ENCODE data around the gene ANKRD1. TPM values are rescaled to one million over a fixed set of nuclear protein-coding genes. Genes with fewer than 3 reads are reported as not detected.

The ANKRD1 gene
- total RNA-seq, 8 experiments from 2014 or later = 0.11 to 27.7 (median 0.24) TPM; not detected in 3

GRCh38 chr10:90929179-90929578 lies 8.3 kb upstream of the ANKRD1 start:
- Histone ChIP-seq H3K27ac (no peak overlapping the region), H3K4me1 (replicated peaks in 1 of 2) (no peaks in the 10 kb centered on the region), H3K4me3 (no peak overlapping the region)
- 10 to 82% (median 54%) methylated on average over 1 to 5 of the region's 5 CpGs; no CpG with 5 or more reads in 3 of the 10 experiments for whole genome bisulfite sequencing, 10 experiments
- no peak for ATAC-seq (replicated peaks in 6 of 8)
- in situ Hi-C loops (cut with MboI; ENCODE audit: low pct_unique_long_range_greater_than_20kb in 2 of 9, low sequenced_read_pairs in 9 of 9, unreplicated experiment in 9 of 9) = no loop called here

DNA sequence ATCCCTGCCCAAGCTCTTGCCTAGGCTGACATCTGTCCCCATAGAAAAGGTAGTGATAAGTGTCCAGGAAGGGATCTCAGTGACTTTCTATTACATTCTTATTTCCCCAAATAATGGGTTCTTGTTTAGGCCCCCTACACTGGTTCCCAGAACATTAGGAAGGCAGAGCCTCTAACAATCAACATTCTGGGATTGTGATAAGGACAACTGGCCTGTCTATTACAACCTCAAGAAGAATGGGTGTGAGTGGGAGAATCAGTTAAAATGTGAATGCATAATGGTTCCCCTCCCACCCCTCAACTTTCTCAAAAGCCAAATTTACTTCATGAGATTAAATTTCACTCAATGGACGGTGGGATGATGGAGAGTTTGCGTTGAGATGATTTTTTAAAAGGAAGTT lies 6.4 kb upstream of the ANKRD1 start:
- no peak for ATAC-seq (replicated peaks in 6 of 8)
- in situ Hi-C loops (cut with MboI; ENCODE audit: low pct_unique_long_range_greater_than_20kb in 2 of 9, low sequenced_read_pairs in 9 of 9, unreplicated experiment in 9 of 9) = no loop called here
- Histone ChIP-seq H3K4me1 (replicated peaks in 1 of 2) (no peaks in the 10 kb centered on the region), H3K4me3 (no peak overlapping the region), H3K27ac (no peak overlapping the region)
- 53 to 83% (median 80%) methylated on average over 1 to 2 of the region's 2 CpGs; no CpG with 5 or more reads in 3 of the 10 experiments for WGBS, 10 experiments

DNA sequence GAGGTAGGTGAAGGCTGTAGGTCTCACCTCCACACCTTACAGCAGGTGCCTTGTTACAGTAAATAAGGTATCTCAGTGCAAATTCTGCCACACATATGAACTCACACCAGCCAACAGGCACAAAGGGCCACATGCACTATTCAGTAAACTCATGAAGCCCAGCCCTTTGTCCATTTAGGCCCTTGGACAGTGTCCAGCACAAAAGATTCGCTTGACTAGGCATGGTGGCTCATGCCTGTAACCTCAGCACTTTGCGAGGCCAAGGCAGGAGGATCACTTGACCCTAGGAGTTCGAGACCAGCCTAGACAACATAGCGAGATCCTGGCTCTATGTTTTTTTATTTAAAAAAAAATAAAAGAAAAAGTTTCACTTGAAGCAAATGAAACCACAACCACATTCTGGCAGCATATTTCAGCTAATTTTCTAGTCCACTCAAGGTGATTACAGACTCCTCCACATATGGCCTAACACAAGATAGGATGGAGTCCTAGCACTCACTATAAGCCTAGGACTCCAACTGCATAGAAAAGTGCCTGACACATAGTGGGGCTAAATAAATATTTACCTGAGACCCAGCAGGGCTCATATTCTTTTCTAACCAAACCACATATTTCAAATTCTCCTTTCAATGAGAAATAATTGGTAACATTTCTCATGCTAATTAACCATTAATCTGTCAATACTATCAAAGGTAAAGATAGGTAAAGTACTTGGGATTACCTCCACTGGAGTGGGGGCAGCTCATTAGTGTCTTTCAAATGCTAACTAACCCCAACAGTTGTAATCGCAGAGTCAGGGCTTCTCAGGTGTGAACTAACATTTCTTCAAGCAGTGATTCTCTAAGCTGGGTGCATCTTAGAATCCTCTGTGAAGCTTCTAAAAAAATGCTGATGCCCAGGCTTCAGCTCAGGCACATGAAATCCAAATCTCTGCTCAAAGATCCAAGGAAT lies 4.5 kb upstream of the ANKRD1 start:
- H3K4me3 ChIP-seq = no peak overlapping the region
- ATAC-seq (replicated peaks in 6 of 8) = no peak
- in situ Hi-C loops (cut with MboI; ENCODE audit: low pct_unique_long_range_greater_than_20kb in 2 of 9, low sequenced_read_pairs in 9 of 9, unreplicated experiment in 9 of 9) = no loop called here
- H3K27ac ChIP-seq = no peak overlapping the region
- no peaks in the 10 kb centered on the region for H3K4me1 ChIP-seq (replicated peaks in 1 of 2)
- 40 to 90% (median 71%) methylated on average over 1 to 5 of the region's 5 CpGs; no CpG with 5 or more reads in 2 of the 10 experiments for WGBS, 10 experiments

DNA sequence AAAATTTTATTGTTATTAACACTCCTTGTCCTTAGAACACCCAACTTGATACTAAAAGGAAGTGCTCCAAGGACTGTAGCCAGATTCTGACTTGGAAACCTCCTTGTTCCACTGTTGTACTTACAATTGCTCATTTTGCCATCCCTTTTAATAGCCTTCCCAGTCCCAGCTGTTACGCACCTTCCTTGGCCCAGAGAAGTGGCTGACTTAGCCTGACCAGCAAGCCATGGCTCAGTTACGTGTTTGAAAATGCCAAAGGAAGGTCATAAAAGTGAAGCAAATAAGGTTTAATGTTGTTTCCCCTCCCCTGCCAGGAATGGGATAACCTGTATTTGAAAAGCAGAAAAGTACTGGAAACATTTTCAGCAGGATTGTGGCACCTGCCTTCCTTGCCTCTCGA lies 3.7 kb upstream of the ANKRD1 start:
- ATAC-seq (replicated peaks in 6 of 8) = no peak
- Histone ChIP-seq H3K27ac (no peak overlapping the region), H3K4me1 (replicated peaks in 1 of 2) (no peaks in the 10 kb centered on the region), H3K4me3 (no peak overlapping the region)
- in situ Hi-C loops (cut with MboI; ENCODE audit: low pct_unique_long_range_greater_than_20kb in 2 of 9, low sequenced_read_pairs in 9 of 9, unreplicated experiment in 9 of 9) = loop anchor here in 7 of 9 experiments (25.0 kb wide), 2 partner anchors 313 to 338 kb away; no protein-coding TSS in a partner anchor
- 58 to 100% (median 89%) methylated on average over 1 to 3 of the region's 3 CpGs; no CpG with 5 or more reads in 3 of the 10 experiments for WGBS, 10 experiments

DNA sequence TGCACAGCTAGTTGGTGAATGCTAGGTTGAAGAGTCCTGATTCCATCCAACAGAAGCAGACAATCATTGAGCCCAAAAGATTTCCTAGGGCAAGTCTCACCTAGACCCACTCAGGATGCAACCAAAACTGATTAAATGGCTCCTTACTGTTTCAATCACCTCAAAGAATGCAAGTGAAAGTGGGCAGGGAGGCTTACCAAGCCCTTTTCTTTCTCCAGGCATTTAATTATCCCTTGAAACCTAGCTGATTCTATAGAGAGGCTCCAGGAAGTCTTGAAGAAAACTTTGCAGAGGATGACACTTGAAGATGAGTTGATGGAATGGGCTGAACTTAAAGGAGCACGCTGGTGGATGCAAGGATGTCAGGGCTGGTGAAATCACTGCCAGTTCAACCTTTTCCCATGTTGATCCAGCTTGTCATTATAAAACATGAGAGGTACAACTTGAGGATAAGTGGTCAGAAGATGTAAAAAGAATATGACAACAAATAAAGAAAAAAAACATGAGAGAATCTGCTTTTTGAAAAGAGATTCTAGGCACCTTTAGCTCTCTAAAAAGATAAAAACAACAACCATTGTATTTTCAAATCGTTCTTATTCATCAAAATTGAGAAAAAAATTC lies 2.3 kb upstream of the ANKRD1 start:
- WGBS, 10 experiments = 0 to 69% (median 37%) methylated on average over 1 to 2 of the region's 2 CpGs; no CpG with 5 or more reads in 2 of the 10 experiments
- Histone ChIP-seq H3K4me3 (no peak overlapping the region), H3K27ac (no peak overlapping the region), H3K4me1 (replicated peaks in 1 of 2) (no peaks in the 10 kb centered on the region)
- in situ Hi-C loops (cut with MboI; ENCODE audit: low pct_unique_long_range_greater_than_20kb in 2 of 9, low sequenced_read_pairs in 9 of 9, unreplicated experiment in 9 of 9) = loop anchor here in 7 of 9 experiments (25.0 kb wide), 2 partner anchors 314 to 339 kb away; no protein-coding TSS in a partner anchor
- ATAC-seq (replicated peaks in 6 of 8) = no peak

DNA sequence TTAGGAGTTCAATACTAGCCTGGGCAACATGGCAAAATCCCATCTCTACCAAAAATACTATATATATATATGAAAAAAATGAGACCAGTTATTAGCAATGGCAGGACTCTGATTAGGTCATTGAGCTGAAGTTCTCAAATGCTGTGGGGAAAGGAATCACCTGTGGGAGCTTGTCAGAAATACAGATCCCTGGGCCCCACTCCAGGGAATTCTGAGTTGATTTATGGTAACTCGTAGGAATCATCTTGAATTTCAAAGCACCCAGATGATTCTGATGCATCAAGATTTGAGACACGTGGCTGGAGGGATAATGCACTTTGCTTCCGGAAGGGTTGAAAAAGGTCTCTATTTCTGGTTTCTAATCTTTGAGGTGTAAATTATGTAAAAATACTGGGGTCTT lies 1.0 kb upstream of the ANKRD1 start:
- 25 to 92% (median 47%) methylated on average over 2 to 3 of the region's 3 CpGs; no CpG with 5 or more reads in 3 of the 10 experiments for WGBS, 10 experiments
- no peak overlapping the region for H3K4me3 ChIP-seq
- no peak for ATAC-seq (replicated peaks in 6 of 8)
- in situ Hi-C loops (cut with MboI; ENCODE audit: low pct_unique_long_range_greater_than_20kb in 2 of 9, low sequenced_read_pairs in 9 of 9, unreplicated experiment in 9 of 9) = loop anchor here in 7 of 9 experiments (25.0 kb wide), 2 partner anchors 315 to 340 kb away; no protein-coding TSS in a partner anchor
- no peak overlapping the region for H3K27ac ChIP-seq
- no peaks in the 10 kb centered on the region for H3K4me1 ChIP-seq (replicated peaks in 1 of 2)

GRCh38 chr10:90919683-90920574 lies 958 bp downstream of the ANKRD1 start:
- WGBS, 10 experiments = 44 to 91% (median 79%) methylated on average over 2 to 8 of the region's 8 CpGs
- Histone ChIP-seq H3K4me1 (replicated peaks in 1 of 2) (no peaks in the 10 kb centered on the region), H3K27ac (no peak overlapping the region), H3K4me3 (no peak overlapping the region)
- in situ Hi-C loops (cut with MboI; ENCODE audit: low pct_unique_long_range_greater_than_20kb in 2 of 9, low sequenced_read_pairs in 9 of 9, unreplicated experiment in 9 of 9) = loop anchor here in 7 of 9 experiments (25.0 kb wide), 2 partner anchors 317 to 342 kb away; no protein-coding TSS in a partner anchor
- no peak for ATAC-seq (replicated peaks in 6 of 8)

GRCh38 chr10:90917968-90918318 lies 2.9 kb downstream of the ANKRD1 start:
- no peak overlapping the region for H3K27ac ChIP-seq
- in situ Hi-C loops (cut with MboI; ENCODE audit: low pct_unique_long_range_greater_than_20kb in 2 of 9, low sequenced_read_pairs in 9 of 9, unreplicated experiment in 9 of 9) = loop anchor here in 7 of 9 experiments (25.0 kb wide), 2 partner anchors 319 to 344 kb away; no protein-coding TSS in a partner anchor
- no peak for ATAC-seq (replicated peaks in 6 of 8)
- H3K4me3 ChIP-seq = no peak overlapping the region
- WGBS, 10 experiments = 43 to 100% (median 72%) methylated on average over 1 to 3 of the region's 3 CpGs; no CpG with 5 or more reads in 2 of the 10 experiments
- no peaks in the 10 kb centered on the region for H3K4me1 ChIP-seq (replicated peaks in 1 of 2)

DNA sequence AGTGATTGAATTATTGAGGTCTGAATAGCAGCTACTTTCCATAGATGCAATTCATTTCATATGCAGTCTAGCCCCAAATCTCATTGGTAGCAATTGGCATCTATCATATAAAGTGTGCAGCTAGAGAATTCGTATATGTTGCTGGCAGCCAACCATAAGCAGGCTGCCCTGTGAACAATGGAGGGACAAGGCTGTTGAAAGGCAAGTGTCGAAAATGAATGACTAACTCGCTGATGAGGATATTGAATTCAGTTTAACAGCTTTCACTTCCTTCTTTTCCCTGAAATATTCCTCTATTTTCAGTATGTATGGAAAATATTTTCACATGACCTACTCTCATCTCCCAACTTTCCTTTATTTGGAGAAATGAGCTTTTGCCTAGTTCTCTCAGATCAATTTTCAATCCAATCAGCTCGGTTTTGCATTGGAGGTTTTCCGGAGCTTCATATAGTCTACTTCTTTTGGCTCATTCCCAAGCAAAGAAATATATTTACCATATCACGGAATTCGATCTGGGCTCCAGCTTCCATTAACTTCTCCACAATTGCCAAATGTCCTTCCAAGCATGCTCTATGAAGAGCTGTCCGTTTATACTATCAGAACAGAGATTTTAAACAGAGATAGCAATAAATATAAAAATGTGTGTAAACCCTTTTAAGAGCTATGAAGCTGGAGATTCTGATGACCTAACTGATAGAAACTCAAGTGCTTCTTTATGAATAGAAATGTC lies 3.5 kb downstream of the ANKRD1 start:
- ATAC-seq (replicated peaks in 6 of 8) = no peak
- Histone ChIP-seq H3K4me1 (replicated peaks in 1 of 2) (no peaks in the 10 kb centered on the region), H3K4me3 (no peak overlapping the region), H3K27ac (no peak overlapping the region)
- in situ Hi-C loops (cut with MboI; ENCODE audit: low pct_unique_long_range_greater_than_20kb in 2 of 9, low sequenced_read_pairs in 9 of 9, unreplicated experiment in 9 of 9) = loop anchor here in 7 of 9 experiments (25.0 kb wide), 2 partner anchors 320 to 345 kb away; no protein-coding TSS in a partner anchor
- WGBS, 10 experiments = 55 to 89% (median 78%) methylated on average over 4 to 8 of the region's 8 CpGs

- Histone ChIP-seq H3K27ac (no peak overlapping the region), H3K4me3 (no peak overlapping the region), H3K4me1 (replicated peaks in 1 of 2) (peaks cover 0 to 2% of the 10 kb centered on the region in 2 donors)
- ATAC-seq (replicated peaks in 6 of 8) = no peak
- in situ Hi-C loops (cut with MboI; ENCODE audit: low pct_unique_long_range_greater_than_20kb in 2 of 9, low sequenced_read_pairs in 9 of 9, unreplicated experiment in 9 of 9) = loop anchor here in 7 of 9 experiments (25.0 kb wide), 2 partner anchors 321 to 346 kb away; no protein-coding TSS in a partner anchor
- WGBS, 10 experiments = 21 to 98% (median 88%) methylated on average over 4 to 6 of the region's 6 CpGs
Measured at GRCh38 chr10:90916392-90917237, 4.3 kb downstream of the ANKRD1 start.

DNA sequence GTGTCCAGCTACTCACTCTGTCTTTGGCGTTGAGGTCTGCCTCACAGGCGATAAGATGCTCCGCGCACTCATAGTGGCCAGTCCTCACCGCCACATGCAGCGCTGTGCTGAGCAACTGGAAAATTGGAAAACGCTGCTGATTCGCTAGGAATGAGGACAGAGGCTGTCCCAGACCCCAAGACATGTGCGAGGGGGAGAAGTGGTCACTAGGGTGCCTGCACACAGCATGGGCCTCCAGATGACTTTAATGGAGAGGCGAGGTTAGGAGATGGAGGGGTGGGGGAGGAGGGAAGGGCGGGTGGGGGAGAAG lies 5.2 kb downstream of the ANKRD1 start:
- ATAC-seq (replicated peaks in 6 of 8) = no peak
- in situ Hi-C loops (cut with MboI; ENCODE audit: low pct_unique_long_range_greater_than_20kb in 2 of 9, low sequenced_read_pairs in 9 of 9, unreplicated experiment in 9 of 9) = loop anchor here in 7 of 9 experiments (25.0 kb wide), 2 partner anchors 322 to 347 kb away; no protein-coding TSS in a partner anchor

More for the DNA sequence above, 5.2 kb downstream of the ANKRD1 start:
- Histone ChIP-seq H3K27ac (no peak overlapping the region), H3K4me3 (no peak overlapping the region), H3K4me1 (replicated peaks in 1 of 2) (peaks cover 0 to 2% of the 10 kb centered on the region in 2 donors)
- 60 to 100% (median 90%) methylated on average over 1 to 6 of the region's 11 CpGs; no CpG with 5 or more reads in 5 of the 10 experiments for WGBS, 10 experiments
